ENCODE data around the gene STRN.
A peak's percentile ranks its signal among the peaks of the same experiment; 100 is the strongest.
"Not testable (repeated sequence)": the region's sequence is repeated elsewhere in the genome, so short reads cannot be mapped to it uniquely, and the experiment has no call there.

Gene STRN

GRCh38 chr2:36922629-36923028 is 43.7 kb downstream of the STRN start:
- in situ Hi-C loops (cut with HindIII; ENCODE audit: low pct_ligation_motif_present, low pct_unique_long_range_greater_than_20kb, low sequenced_read_pairs), result not testable (repeated sequence)

DNA sequence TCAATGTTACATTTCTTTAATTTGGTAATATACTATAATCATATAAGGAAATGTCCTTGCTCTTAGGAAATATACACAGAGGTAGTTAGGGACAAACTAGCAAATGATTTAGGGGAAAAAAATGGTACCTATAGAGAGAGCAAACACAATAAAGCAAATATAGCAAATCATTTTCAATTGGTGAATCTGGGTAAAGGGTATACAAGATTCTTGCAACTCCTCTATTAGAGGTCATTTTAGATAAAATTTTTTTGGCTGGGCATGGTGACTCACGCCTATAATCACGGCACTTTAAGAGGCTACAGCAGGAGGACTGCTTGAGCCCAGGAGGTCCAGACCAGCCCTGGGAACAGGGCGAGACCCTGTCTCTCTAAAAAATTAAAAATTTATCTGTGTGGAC is 44.4 kb downstream of the STRN start:
- in situ Hi-C loops (cut with HindIII; ENCODE audit: low pct_ligation_motif_present, low pct_unique_long_range_greater_than_20kb, low sequenced_read_pairs), result no loop called here
- DNase-seq, result no peak

More at GRCh38 chr2:36922629-36923028, 43.7 kb downstream of the STRN start:
- not testable (repeated sequence) for DNase-seq

DNA sequence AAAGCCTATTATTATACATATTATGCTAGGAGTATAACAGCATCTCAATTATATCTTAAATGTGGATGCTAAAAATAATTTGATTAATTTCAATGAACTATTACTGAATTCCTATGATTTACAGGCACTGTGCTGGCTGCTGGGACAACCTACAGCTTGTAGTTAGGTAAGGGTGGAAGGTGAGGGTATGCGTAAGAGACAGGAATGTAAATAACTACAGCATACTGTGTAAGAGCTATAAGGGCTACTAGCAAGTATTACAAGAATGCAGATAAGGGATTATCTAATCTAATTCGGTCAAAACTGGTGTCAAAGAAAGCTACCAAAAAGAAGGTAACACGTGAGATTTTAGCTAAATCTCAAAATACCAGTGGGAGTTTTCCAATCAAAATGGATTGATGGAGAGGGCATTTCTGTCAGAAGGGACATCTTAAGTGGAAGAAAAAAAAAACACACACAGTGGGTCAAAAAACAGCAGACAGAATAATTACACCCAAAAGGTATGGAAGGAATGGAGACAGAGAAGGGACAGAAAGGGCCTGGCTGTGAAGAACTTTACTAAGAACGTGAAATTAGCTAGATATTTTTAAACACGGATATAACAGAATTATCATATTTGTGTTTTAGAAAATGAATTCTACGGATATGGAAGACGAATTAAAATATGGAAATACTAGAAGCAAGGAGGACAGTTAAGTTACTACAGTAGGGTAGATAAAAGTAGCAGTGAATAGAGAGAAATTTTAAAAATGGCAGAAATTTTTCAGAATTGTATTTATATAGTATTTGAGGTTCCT is 47.1 kb downstream of the STRN start:
- in situ Hi-C loops (cut with HindIII; ENCODE audit: low pct_ligation_motif_present, low pct_unique_long_range_greater_than_20kb, low sequenced_read_pairs), result no loop called here
- DNase-seq, result no peak

DNA sequence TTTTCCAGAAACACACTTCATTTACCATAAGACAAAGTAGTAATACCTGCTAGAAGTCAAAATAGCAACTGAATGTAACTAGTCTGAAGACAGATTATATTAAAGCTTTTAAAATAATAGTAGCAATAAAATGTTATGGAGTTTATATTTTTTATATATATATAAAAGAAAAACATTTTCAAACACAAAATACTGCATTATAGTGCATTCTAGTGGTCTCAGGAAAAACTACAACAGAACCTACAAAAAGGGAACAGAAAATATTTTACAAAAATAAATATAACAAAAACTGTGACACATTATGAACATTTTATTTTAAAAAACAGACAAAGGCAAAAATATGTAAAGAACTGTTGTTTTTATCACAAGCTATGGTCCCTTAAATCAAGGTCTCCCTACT is 48.0 kb downstream of the STRN start:
- no peak for DNase-seq
- in situ Hi-C loops (cut with HindIII; ENCODE audit: low pct_ligation_motif_present, low pct_unique_long_range_greater_than_20kb, low sequenced_read_pairs), result no loop called here

DNA sequence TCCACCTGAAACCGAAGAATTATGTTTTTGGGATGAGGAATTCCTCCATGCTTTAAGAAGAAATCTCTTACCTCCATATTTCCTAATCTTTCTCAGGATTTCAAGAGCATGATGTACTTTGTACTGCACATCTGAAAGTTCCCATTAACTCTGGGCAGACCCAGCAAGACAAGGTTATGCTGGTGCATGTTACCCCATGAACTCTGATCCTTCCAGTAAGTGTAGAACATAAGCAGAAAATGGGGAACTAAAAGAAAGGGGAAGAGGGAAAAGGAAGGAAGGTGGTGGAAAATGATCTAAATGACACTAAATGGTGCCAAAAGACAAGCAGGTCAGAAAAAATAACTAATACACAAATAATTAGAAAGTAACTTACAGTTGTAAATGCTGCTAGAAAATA is 50.7 kb downstream of the STRN start:
- in situ Hi-C loops (cut with HindIII; ENCODE audit: low pct_ligation_motif_present, low pct_unique_long_range_greater_than_20kb, low sequenced_read_pairs), result no loop called here
- no peak for DNase-seq

DNA sequence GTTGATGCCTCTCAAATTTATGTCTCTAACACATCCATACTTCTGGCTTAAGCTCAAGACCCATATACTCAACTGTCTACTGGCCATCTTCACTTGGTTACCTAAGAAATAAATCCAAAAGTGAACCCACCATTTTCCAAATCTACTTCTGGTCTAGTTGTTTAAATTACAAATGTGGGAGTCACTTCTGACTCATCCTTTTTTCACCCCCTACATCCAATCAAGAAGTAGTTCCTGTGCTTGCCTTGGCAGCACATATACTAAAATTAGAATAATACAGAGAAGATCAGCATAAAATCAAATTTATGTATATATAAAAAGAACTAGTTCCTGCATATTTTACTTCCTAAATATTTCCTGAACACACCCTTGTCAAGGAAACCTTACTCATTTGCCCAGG is 53.6 kb downstream of the STRN start:
- in situ Hi-C loops (cut with HindIII; ENCODE audit: low pct_ligation_motif_present, low pct_unique_long_range_greater_than_20kb, low sequenced_read_pairs), result no loop called here
- no peak for DNase-seq

DNA sequence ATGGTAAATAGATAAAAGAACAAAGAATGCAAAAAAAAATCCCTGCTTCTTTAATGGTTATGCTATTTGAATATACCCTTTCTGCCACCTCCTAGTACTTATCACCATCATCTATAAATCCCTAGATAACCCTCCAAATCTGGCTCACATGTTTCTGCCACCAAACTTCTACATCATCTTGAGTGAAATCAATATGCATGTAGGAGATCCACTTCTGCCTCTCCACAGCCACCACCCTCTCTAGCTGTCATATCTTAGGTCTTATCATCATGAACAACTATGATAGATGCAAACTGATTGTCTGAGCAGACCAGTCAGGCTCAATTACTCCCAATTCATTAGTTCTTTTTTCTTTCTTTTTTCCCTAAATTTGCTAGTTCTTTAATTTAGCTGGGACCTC is 55.3 kb downstream of the STRN start:
- in situ Hi-C loops (cut with HindIII; ENCODE audit: low pct_ligation_motif_present, low pct_unique_long_range_greater_than_20kb, low sequenced_read_pairs), result no loop called here
- no peak for DNase-seq

DNA sequence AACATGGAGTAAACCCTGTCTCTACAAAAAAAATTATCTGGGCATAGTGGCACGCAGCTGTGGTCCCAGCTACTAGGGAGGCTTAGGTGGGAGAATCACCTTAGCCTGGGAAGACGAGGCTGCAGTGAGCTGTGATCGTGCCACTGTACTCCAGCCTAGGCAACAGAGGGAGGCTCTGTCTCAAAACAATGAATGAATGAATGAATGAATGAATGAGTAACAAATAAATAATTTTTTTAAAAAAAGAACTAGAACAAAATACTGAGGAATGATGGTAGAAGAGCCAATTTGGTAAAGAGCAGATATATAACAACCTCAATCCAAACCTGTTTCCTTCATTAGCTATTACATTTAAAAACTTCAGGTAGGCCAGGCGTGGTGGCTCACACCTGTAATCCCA is 60.1 kb downstream of the STRN start:
- DNase-seq, result no peak
- in situ Hi-C loops (cut with HindIII; ENCODE audit: low pct_ligation_motif_present, low pct_unique_long_range_greater_than_20kb, low sequenced_read_pairs), result no loop called here

- in situ Hi-C loops (cut with HindIII; ENCODE audit: low pct_ligation_motif_present, low pct_unique_long_range_greater_than_20kb, low sequenced_read_pairs), result no loop called here
- DNase-seq, result no peak
Observed at GRCh38 chr2:36904636-36905035, 61.7 kb downstream of the STRN start.

GRCh38 chr2:36902385-36903120 is 63.8 kb downstream of the STRN start:
- in situ Hi-C loops (cut with HindIII; ENCODE audit: low pct_ligation_motif_present, low pct_unique_long_range_greater_than_20kb, low sequenced_read_pairs), result no loop called here
- peak; percentile 10 for DNase-seq

DNA sequence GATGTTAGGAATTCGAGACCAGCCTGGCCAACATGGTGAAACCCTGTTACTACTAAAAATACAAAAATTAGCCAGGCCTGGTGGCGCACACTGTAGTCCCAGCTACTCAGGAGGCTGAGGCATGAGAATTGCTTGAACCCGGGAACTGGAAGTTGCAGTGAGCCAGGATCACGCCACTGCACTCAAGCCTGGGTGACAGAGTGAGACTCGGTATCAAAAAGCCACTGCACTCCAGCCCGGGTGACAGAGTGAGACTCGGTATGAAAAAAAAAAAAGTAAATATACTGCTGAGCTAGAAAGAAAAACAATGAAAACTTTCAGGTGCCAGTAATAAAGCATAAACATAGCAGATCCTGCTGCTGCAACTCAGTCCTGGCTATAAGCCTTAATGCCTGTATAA is 73.5 kb downstream of the STRN start:
- in situ Hi-C loops (cut with HindIII; ENCODE audit: low pct_ligation_motif_present, low pct_unique_long_range_greater_than_20kb, low sequenced_read_pairs), result no loop called here
- DNase-seq, result no peak

DNA sequence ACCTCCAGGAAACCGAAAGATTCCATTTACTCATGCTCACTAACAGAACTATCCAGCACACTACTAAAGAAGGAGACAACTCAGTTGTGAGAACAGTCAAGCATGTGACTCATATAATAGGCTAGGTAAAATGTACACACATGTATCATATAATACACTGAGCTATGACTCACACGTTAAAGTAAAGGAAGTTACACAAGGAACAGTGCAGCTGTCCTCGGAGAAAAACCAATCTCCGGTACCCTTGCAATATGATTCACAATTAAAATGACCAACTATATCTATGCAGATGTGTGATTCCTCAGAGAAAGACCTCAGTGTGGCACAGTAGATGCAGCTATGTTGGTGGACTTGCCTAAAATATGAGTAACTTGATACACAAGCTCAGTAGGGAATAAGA is 76.5 kb downstream of the STRN start:
- DNase-seq, result peak; percentile 64
- in situ Hi-C loops (cut with HindIII; ENCODE audit: low pct_ligation_motif_present, low pct_unique_long_range_greater_than_20kb, low sequenced_read_pairs), result no loop called here

GRCh38 chr2:36887095-36887494 is 79.2 kb downstream of the STRN start:
- in situ Hi-C loops (cut with HindIII; ENCODE audit: low pct_ligation_motif_present, low pct_unique_long_range_greater_than_20kb, low sequenced_read_pairs); DNase-seq: not testable (repeated sequence)

- no peak for DNase-seq
- in situ Hi-C loops (cut with HindIII; ENCODE audit: low pct_ligation_motif_present, low pct_unique_long_range_greater_than_20kb, low sequenced_read_pairs), result no loop called here
Observed at GRCh38 chr2:36886664-36887063, 79.7 kb downstream of the STRN start.

DNA sequence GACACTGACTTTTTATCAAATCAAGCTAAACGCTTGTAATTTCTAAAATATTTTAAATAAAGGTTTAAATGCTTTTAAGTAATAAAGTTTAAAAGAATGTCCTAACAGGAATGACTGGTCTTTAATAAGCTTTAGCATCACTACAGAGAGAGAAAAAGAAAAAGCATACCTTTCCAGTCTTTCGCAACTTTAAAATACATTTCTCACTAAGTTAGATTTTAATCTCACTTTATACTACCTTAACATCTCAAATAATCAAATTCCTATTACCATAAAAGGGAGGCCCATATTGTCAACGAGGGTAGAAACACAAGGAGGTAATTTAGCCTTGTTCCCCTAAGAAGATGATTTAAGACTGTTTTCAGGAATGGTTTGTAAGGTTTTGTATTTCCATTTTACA is 80.7 kb downstream of the STRN start:
- in situ Hi-C loops (cut with HindIII; ENCODE audit: low pct_ligation_motif_present, low pct_unique_long_range_greater_than_20kb, low sequenced_read_pairs), result no loop called here
- DNase-seq, result no peak

DNA sequence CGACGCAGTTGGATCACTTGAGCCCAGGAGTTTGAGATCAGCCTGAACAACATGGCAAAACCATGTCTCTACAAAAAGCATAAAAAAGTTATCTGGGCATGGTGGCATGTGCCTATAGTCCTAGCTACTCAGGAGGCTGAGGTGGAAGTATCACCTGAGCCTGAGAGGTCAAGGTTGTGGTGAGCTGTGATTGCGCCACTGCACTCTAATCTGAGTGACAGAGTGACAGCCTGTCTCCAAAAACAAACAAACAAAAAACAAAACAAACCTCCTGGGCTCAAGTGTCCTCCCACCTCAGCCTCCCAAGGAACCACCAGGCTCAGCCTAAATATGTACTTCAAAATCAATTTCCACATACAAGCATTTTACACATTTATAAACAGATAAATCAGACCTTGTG is 83.8 kb downstream of the STRN start:
- DNase-seq, result no peak
- in situ Hi-C loops (cut with HindIII; ENCODE audit: low pct_ligation_motif_present, low pct_unique_long_range_greater_than_20kb, low sequenced_read_pairs), result no loop called here

GRCh38 chr2:36881816-36882215 is 84.5 kb downstream of the STRN start:
- in situ Hi-C loops (cut with HindIII; ENCODE audit: low pct_ligation_motif_present, low pct_unique_long_range_greater_than_20kb, low sequenced_read_pairs), result no loop called here
- no peak for DNase-seq

GRCh38 chr2:36878429-36878828 is 87.9 kb downstream of the STRN start:
- DNase-seq, result no peak
- in situ Hi-C loops (cut with HindIII; ENCODE audit: low pct_ligation_motif_present, low pct_unique_long_range_greater_than_20kb, low sequenced_read_pairs), result no loop called here

GRCh38 chr2:36871068-36871707 is 95.1 kb downstream of the STRN start:
- no peak for DNase-seq
- in situ Hi-C loops (cut with HindIII; ENCODE audit: low pct_ligation_motif_present, low pct_unique_long_range_greater_than_20kb, low sequenced_read_pairs), result no loop called here

DNA sequence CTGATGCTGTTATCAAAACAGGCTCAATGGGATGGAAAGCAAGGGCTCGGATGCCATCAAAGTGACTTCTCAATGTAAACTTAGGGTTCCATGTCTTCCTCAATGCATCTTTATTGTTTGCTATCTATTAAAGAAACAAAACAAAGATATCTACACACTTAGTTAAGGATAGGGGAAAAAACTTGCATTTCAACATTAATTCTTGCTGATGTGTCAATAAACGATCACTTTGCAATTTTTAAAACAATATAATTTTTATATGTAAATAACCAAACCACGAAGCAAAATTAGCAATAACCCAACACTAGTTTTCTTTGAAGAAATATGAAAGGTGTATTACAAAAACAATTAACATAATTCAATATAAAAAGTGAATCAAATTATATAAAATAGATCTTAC is 96.7 kb downstream of the STRN start:
- in situ Hi-C loops (cut with HindIII; ENCODE audit: low pct_ligation_motif_present, low pct_unique_long_range_greater_than_20kb, low sequenced_read_pairs), result no loop called here
- no peak for DNase-seq

All from ACHN (cell line).